Measurements from ENCODE around the gene KIAA1549. TPM values are rescaled to one million over a fixed set of nuclear protein-coding genes. Genes with fewer than 3 reads are reported as not detected.
"Not testable (repeated sequence)": the region's sequence is repeated elsewhere in the genome, so short reads cannot be mapped to it uniquely, and the experiment has no call there.

The KIAA1549 gene
- total and polyA plus RNA-seq, 2 of the 8 experiments (the other 6 are each of a cell fraction or from before 2014, with no cell fraction given), result 6.5 to 17.3 TPM

GRCh38 chr7:138941545-138941944 lies 39.6 kb downstream of the KIAA1549 start (continued):
- TF ChIP-seq USF2 (IDR thresholded peaks at IDR 0.05; ENCODE audit: low read length) (no peak), PHF8 (conservative IDR thresholded peaks at IDR 0.05; ENCODE audit: low read depth, low read length) (no peak), SIRT6 (IDR thresholded peaks at IDR 0.05; ENCODE audit: low read length) (no peak)

- H3K23ac ChIP-seq (ENCODE audit: insufficient read length); H3K36me3 ChIP-seq (ENCODE audit: control insufficient read depth in 2 of 4, insufficient read depth in 4 of 4, low read length in 3 of 4); H2AFZ ChIP-seq (ENCODE audit: low read length); CTCF ChIA-PET (ENCODE audit: partially characterized antibody); H4K5ac ChIP-seq (ENCODE audit: insufficient read length, low read depth, low read length); FAIRE-seq; H3K4me1 ChIP-seq (replicated peaks in 1 of 4; ENCODE audit: control insufficient read depth in 3 of 4, insufficient read depth in 4 of 4, low read length in 3 of 4); H2BK20ac ChIP-seq (ENCODE audit: low read length); H3K79me1 ChIP-seq (ENCODE audit: low read depth, low read length); H3K9me3 ChIP-seq (ENCODE audit: insufficient read depth in 2 of 2, low read depth in 1 of 2, low read length in 1 of 2); H2AK5ac ChIP-seq (ENCODE audit: low read depth, low read length); H3K4me2 ChIP-seq (ENCODE audit: insufficient read depth in 1 of 2, low read depth in 2 of 2, low read length in 2 of 2); H4K91ac ChIP-seq (replicated peaks; ENCODE audit: insufficient read length, low read length); H3K56ac ChIP-seq (replicated peaks; ENCODE audit: insufficient read length, low read depth, low read length); H2BK12ac ChIP-seq (ENCODE audit: low read depth, low read length); H3K27me3 ChIP-seq (replicated peaks in 1 of 4; ENCODE audit: control insufficient read depth in 3 of 4, extremely low read depth in 1 of 4, insufficient read depth in 3 of 4, low read length in 3 of 4); H3K9ac ChIP-seq (replicated peaks in 1 of 4; ENCODE audit: extremely low read depth in 1 of 4, low read depth in 3 of 4, low read length in 3 of 4); H2BK5ac ChIP-seq (ENCODE audit: low read depth, low read length); H4K8ac ChIP-seq (ENCODE audit: extremely low read depth, insufficient read depth, low read length); H3K27ac ChIP-seq (ENCODE audit: low read depth, low read length); H2BK15ac ChIP-seq (ENCODE audit: low read length); H4K20me1 ChIP-seq (replicated peaks in 1 of 2; ENCODE audit: control insufficient read depth in 1 of 2, insufficient read depth in 2 of 2, low read length in 2 of 2); H3K23me2 ChIP-seq (ENCODE audit: low read depth, low read length); H3K4me3 ChIP-seq (ENCODE audit: extremely low read depth in 1 of 4, insufficient read depth in 2 of 4, low read depth in 3 of 4, low read length in 4 of 4); H2BK120ac ChIP-seq (replicated peaks; ENCODE audit: low read depth, low read length); H3K14ac ChIP-seq (ENCODE audit: insufficient read length); H3K4ac ChIP-seq (replicated peaks; ENCODE audit: insufficient read length, low read depth, low read length); POLR2A ChIA-PET (ENCODE audit: partially characterized antibody); H3K18ac ChIP-seq (ENCODE audit: extremely low read depth, low read length); DNase-seq (ENCODE audit: low read depth in 1 of 2, low spot score in 2 of 2): not testable (repeated sequence)
- peaks cover 0 to 20% of the 10 kb centered on the region in 2 experiments; a peak in 2 of 4 replicates for H3K79me2 ChIP-seq (ENCODE audit: control insufficient read depth in 1 of 2, insufficient read depth in 2 of 2, low read length in 2 of 2)
- 100% methylated on average over 1 of the region's 1 CpG; no CpG with 5 or more reads in 1 of the 2 experiments for WGBS, 2 experiments (ENCODE audit: extremely low coverage in 1 of 2, insufficient coverage in 1 of 2, insufficient read length in 1 of 2, insufficient replicate concordance in 2 of 2, low coverage in 1 of 2, low lambda C conversion rate in 2 of 2, missing lambda C conversion rate in 1 of 2)
Observed at GRCh38 chr7:138940602-138941001, 40.6 kb downstream of the KIAA1549 start.

All from H1 (cell line).